ENCODE measurements around the gene ACVR1. TPM values are rescaled to one million over a fixed set of nuclear protein-coding genes. Genes with fewer than 3 reads are reported as not detected.

Gene ACVR1
- total and polyA plus RNA-seq, 2 donors (not counting 3 experiments of a cell fraction or from before 2014, with no cell fraction given): 24.8 to 33.6 TPM

GRCh38 chr2:157839822-157840221, 36.3 kb downstream of the ACVR1 start:
- Histone ChIP-seq H3K27me3 (ENCODE audit: control insufficient read depth in 2 of 2, insufficient read depth in 2 of 2, low read length in 2 of 2) (no peaks in the 10 kb centered on the region), H3K79me2 (ENCODE audit: control insufficient read depth, insufficient read depth, low read length) (peaks cover 18% of the 10 kb centered on the region), H2AFZ (ENCODE audit: low read depth, low read length) (no peak overlapping the region), H3K9ac (replicated peaks; ENCODE audit: extremely low read depth, insufficient read depth, low read length) (no peak overlapping the region), H3K36me3 (ENCODE audit: control insufficient read depth in 2 of 2, extremely low read depth in 1 of 2, insufficient read depth in 2 of 2, low read length in 2 of 2) (no peaks in the 10 kb centered on the region), H3K9me1 (replicated peaks; ENCODE audit: control insufficient read depth, extremely low read depth, insufficient read depth, low read length) (no peaks in the 10 kb centered on the region), H3K27ac (ENCODE audit: insufficient read depth, low read depth, low read length) (no peak overlapping the region), H3K4me1 (ENCODE audit: control insufficient read depth, extremely low read depth, insufficient read depth, low read length) (peaks cover 37% of the 10 kb centered on the region), H3K4me2 (ENCODE audit: insufficient read depth, low read length) (no peak overlapping the region), H3K9me3 (replicated peaks; ENCODE audit: control insufficient read depth, insufficient read depth, low read length) (no peaks in the 10 kb centered on the region), H4K20me1 (replicated peaks; ENCODE audit: control insufficient read depth, extremely low read depth, insufficient read depth, low read length) (no peaks in the 10 kb centered on the region), H3K4me3 (replicated peaks in 1 of 3; ENCODE audit: insufficient read depth in 1 of 3, low read depth in 1 of 3, low read length in 3 of 3) (no peak overlapping the region)
- FAIRE-seq (no peak), DNase-seq (ENCODE audit: low read depth, low spot score) (no peak)
- ChIA-PET CTCF (interaction anchor here (0.7 to 1.3 kb wide), 3 partner anchors 12 to 32 kb away, joined by 3 to 5 read pairs (median 4); no protein-coding TSS in a partner anchor), POLR2A (no interaction called here)
- dilution Hi-C loops (cut with MboI; ENCODE audit: extremely low pct_ligation_motif_present, low sequenced_read_pairs) (no loop called here), intact Hi-C loops (cut with micrococcal nuclease) (loop anchor here (2.0 kb wide), 2 partner anchors 15 to 55 kb away; no protein-coding TSS in a partner anchor)
- BruUV-seq (replicated peaks): no TSS peak
- TF ChIP-seq, protein P1, sequence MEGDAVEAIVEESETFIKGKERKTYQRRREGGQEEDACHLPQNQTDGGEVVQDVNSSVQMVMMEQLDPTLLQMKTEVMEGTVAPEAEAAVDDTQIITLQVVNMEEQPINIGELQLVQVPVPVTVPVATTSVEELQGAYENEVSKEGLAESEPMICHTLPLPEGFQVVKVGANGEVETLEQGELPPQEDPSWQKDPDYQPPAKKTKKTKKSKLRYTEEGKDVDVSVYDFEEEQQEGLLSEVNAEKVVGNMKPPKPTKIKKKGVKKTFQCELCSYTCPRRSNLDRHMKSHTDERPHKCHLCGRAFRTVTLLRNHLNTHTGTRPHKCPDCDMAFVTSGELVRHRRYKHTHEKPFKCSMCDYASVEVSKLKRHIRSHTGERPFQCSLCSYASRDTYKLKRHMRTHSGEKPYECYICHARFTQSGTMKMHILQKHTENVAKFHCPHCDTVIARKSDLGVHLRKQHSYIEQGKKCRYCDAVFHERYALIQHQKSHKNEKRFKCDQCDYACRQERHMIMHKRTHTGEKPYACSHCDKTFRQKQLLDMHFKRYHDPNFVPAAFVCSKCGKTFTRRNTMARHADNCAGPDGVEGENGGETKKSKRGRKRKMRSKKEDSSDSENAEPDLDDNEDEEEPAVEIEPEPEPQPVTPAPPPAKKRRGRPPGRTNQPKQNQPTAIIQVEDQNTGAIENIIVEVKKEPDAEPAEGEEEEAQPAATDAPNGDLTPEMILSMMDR (IDR thresholded peaks at IDR 0.05; ENCODE audit: extremely low read depth in 1 of 2, insufficient read depth in 1 of 2, low read depth in 1 of 2, low read length in 2 of 2): no peak
- TF ChIP-seq POLR2A (IDR thresholded peaks at IDR 0.05; ENCODE audit: low read depth, low read length) (no peak), GATA2 (IDR thresholded peaks at IDR 0.05; ENCODE audit: insufficient read depth, insufficient read length, low read depth, low read length) (no peak), FOS (IDR thresholded peaks at IDR 0.05; ENCODE audit: borderline replicate concordance, insufficient read depth, low read length) (no peak), EZH2 (IDR thresholded peaks at IDR 0.05; ENCODE audit: borderline replicate concordance, low read depth, low read length, severe bottlenecking) (no peak)

All from endothelial cell of umbilical vein (primary cell).